Peyer's patch (tissue), 4 donors: ENCODE results near the gene PALS2.

Experiments used
- CTCF ChIP-seq, 6 experiments: fragments of 450-650 bp in 4 of 6; fragments of 200-600 bp in 2 of 6; sonication (generic) in 1 of 6; IDR thresholded peaks; one replicate each; pipeline ENCODE4 v1.5.1; 2017 to 2019; ENCODE audit warnings: antibody characterized with exemption in 6 of 6, mild to moderate bottlenecking in 3 of 6, moderate library complexity in 1 of 6
- POLR2A ChIP-seq, 2 donors: fragments of 450-650 bp; IDR thresholded peaks; one replicate each; pipeline ENCODE4 v1.5.1; 2017; ENCODE audit warnings: antibody characterized with exemption in 2 of 2, mild to moderate bottlenecking in 2 of 2, moderate library complexity in 2 of 2

- TF ChIP-seq POLR2A (IDR thresholded peaks at IDR 0.05): no peak
- no peak for TF ChIP-seq CTCF (IDR thresholded peaks at IDR 0.05)
Observed at GRCh38 chr7:24549991-24550390, 23.3 kb upstream of the PALS2 start.
